Measurements from ENCODE around the gene AGRP.

The AGRP gene

DNA sequence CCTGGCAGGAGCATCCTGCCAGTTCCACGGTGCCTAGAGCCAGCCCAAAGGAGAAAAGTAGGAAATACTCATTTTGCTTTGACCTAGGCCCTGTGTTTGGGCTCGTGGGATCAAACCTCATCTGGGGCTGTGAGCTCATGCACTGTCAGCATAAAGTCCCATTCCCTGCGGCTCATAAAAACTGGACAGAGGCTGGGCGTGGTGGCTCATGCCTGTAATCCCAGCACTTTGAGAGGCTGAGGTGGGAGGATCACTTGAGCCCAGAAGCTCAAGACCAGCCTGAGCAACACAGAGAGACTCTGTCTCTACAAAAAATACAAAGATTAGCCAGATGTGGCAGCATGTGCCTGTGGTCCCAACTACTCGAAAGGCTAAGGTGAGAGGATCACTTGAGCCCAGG is 20.3 kb downstream of the AGRP start:
- DNase-seq (ENCODE audit: low read depth) = no peak

DNA sequence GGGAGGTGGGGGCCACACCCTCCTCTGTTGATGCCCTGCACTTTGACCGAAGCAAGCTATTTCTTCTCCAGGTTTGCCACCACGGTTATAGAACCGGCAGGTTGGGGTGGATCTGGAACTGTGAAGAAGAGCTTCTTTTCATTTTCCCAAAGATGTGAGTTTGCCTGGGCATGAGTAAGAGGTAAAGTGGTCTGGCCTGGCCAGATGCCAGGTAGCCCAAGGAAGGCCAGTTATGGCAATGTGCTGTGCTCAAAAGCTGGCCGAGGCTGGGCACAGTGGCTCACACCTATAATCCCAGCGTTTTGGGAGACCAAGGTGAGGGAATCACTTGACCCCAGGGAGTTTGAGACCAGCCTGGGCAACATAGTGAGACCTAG is 21.1 kb downstream of the AGRP start:
- DNase-seq (ENCODE audit: low read depth) = no peak

DNA sequence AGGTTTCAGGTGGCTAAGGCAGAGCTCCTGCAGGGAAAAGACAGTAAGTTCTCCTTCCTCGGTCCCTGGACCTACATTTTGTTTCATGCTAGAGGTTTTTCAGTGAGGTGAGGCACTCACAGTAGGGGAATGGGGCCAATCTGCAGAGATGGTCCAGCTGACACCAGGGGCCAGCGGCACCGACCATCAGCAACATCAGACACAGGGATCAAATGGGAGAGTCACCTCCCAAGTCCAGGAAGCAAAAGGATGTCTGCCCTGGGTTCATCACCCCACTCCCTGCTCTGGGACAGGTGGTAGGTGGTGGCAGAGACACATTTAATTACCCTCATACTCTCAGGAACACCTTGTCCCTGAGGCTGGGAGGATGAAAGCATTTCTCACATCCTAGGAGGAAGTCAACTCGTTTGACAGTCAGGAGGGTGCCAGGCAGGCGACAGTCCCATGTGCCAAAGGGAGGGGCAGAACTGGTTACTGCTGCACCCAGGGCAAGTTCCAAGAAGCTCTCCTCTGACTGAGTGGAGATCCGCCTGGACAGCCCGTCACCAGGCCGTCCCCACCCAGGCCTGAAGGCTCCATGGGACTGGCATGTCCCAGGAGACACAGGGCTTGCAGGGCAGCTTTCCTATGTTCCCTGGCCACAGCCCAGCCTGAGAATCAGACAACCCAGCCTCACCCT is 21.6 kb downstream of the AGRP start:
- no peak for DNase-seq (ENCODE audit: low read depth)

DNA sequence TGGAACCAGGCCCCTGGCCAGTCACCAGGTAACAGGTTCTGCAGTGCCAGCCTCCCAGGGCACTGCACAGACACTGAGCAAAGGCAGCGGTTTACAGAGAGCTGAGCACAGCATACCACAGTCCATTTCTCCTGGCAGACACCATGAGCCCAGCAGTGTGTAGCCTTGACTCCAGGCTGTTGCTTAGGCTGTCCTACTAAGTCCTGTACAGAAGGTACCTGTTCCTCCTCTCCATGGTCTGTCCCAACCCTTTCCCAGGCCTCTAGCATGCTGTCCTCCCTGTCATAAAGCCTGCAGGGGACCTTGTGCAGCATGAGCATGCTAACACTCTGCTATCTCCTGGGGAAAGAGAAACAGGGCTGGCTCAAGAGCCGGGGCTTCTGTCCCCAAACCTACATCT is 22.4 kb downstream of the AGRP start:
- no peak for DNase-seq (ENCODE audit: low read depth)

DNA sequence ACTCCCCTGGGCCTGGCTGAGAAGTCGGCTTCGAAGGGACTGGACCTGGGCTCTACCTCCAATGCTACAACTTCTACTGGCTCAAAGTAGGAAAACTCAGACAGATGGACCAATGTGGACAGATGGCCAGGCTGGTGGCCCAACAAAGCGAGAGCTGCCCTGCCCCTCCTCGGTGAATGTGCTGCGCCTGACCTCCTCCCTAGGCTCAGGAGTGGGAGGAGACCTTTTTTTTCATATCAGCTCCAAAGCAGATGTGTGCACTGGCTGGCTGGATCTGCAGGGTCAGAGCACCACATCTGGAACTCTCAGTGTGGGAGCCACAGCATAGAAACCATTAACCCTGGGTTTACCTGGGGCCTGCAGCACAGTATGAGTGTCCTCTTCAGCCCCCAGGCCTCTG is 23.2 kb downstream of the AGRP start:
- DNase-seq (ENCODE audit: low read depth) = no peak

DNA sequence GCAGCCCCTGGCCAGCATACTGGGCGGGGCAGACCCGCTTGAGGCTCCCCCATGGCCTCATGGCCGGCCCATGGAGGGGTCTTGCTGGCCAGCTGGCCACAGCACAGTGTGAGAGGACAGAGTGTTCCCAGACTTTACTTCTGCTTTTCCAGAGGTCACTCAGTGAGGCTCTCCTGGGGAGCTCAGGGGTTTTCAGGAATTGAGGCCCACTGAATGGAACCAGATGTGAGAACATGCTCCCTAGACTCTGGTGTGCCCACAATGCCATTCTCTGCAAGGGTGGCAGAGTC is 23.5 kb downstream of the AGRP start:
- DNase-seq (ENCODE audit: low read depth) = no peak

DNA sequence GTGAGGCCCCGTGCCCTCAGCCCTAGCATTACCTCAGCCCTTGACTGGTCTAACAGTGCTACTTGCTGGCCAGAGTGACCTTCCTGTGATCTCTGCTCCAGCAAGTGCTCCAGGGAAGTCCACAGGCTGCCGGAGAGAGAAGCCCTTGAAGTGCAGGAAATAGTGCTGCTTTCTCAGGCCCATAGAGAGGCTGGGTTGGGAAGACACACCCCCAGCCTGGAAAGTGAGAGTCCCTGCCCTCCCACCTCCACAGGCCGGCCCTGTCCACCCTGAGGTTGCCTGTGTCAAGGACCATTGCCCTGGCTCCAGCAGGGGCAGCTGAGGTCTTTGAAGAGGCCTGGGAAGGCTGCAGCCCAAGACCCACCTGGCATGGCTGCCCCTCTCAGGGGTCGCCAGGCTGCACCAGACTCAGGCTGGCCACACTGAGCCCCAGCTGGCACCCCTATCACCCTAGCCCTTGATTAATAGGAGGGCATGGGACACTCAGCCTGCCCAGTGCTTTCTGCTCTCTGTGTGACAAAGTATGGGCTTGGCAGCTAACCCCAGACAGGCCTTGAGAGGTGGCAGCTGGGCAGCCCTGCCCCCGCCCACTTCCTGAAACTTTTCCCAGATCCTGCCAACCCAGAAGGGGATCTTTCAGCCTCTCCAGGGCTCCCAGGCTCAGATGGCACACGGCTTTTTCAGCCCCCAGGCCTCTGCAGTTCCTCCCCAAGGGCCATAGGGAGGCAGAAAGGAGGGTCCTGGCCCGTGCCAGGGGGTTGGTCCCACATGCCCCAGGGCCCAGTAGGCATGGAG is 24.1 kb downstream of the AGRP start:
- DNase-seq (ENCODE audit: low read depth) = no peak

DNA sequence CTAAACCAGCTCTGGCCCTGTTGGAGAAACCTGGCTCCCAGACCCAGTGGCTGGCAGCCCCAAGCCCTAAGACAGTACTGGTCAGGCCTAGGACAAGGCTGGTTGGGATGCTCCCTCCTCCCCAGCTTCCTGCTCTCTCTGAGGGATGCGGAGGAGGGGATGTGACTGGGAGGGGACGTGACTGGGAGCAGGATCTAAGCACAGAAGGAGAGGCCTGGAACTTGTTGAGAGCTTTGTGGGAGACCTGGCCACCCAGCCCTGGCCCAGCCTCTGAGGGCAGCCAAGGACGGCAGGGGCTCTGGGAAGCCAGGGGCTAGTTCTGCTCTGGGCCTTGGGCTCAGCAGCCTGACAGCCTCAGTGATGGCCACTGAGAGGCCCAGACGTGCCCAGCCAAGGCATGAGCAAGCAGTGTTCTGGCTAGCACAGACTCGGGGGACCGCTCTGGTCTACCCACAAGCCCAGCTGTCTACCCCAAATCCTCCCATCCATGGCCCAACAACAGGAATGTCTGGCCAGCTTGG is 25.2 kb downstream of the AGRP start:
- no peak for DNase-seq (ENCODE audit: low read depth)

DNA sequence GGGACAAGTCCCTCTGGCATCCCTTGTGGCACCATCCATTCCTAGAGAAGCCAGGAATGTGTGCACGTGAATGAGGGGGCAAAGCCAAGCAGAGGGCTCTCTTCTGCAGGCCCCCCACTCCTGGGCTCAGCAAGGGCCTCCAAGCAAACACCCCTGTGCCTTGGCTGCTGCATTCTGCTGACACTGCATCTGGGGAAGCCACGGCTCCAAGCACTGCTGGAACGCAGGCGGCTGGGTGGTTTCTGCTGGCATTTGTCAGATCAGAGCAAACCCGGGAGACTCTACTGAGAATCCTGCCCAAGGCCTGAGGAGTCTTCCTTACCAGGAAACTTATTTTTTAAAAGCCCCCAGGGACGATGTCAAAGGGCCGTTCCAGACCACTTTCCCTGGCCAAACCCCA is 25.7 kb downstream of the AGRP start:
- no peak for DNase-seq (ENCODE audit: low read depth)

DNA sequence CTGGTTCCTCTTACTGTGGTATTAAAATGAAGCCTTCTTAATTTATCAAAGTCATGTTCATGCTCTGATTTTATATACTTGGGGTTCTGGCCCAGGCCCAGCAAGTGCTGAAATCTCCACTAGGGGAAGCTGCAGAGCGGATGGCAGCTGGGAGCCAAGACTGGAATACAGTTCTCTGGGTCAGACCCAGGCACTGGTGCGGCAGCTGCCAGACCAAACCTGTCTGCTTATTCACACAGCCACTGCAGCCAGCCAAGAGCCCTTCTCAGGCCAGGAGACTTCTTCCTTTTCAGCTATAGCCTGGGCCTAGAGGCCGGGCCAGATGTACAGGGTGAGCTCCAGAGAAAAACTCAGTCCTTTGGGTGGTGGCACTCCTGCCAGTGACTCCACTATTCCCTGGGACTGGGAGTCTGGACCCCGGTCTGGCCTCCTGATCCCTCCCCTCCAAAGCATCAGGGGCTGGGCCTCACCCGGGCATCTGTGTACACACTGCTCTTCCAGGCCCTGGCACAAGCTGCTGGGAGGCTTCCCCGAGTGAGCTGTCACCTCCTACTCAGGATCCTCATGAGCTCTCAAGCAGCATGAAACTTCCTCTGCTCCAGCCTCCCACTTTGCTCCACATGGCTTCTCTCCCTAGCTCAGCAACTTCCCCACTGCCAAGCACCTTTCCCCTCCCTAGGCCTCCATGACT is 26.8 kb downstream of the AGRP start:
- peak; percentile 40 for DNase-seq (ENCODE audit: low read depth)

DNA sequence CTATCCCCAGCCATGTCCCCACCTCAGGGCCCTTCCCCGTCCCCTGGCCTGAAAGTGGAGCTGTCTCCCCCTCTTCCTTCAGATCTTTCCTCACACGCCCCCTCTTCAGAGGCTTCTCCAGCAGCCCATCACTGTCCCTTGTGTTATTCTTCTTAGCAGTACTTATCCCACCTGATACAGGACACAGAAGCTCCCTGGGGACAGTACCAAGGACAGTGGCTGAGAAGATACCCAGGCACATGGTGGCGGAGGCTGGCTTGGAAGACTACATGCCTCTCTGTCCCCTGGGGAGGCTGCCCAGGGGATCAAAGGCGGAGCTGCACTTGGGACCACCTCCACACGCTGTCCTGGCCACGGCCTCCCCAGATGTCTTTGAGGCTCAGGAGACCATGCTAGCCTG is 28.5 kb downstream of the AGRP start:
- DNase-seq (ENCODE audit: low read depth) = no peak

DNA sequence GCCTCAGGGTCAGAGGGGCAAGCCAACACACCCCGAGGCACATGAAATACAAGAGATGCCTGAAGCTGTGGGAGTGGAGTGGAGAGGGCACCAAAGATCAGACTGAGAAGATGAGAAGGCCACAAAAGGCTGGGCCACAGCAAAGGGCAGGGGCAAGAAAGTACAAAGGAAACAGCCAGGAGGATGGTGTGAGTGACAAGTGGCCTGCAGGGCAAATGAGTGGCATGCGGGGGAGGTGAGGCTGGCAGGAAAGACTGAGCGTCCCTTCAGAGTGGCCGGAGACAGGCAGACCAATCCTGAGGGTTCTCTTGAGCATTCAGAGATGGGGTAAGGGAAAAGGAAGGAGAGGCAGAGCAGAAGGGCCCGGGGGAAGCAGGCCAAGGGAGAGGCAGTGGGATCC is 29.2 kb downstream of the AGRP start:
- DNase-seq (ENCODE audit: low read depth) = no peak

DNA sequence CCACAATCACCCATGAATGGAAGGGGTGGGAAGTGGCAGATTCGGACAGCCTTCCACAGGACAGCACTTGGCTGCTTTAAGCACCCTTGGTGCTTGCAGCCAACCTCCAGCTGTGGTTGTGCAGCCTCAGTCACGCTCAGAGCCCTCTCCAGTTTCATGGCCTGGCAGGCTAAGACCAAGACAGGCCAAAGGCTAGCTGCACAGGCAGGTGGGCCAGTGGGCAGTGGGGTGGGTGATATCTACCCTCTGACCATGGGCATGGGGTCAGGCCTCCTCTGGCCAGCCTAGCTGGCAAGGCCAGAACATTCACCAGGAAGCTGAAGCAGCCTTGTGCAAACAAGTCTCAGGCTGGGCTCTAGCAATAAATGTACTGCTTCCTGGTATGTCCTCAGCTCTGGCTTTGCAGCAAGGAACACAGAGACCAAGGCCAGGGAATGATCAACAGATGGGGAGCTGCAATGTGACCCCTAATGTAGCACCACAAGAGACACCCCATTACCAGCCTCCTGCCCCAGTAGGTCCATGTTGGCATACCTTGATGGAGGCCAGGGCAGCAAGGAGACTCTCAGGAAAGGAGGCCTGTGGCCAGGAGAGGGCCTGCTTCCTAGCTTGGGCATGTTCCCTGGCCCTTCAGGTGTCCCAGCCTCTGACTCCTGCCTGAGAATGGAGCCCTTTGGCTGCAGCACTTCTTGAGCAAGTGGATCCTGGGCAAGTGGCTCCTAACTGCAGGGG is 31.5 kb downstream of the AGRP start:
- no peak for DNase-seq (ENCODE audit: low read depth)

DNA sequence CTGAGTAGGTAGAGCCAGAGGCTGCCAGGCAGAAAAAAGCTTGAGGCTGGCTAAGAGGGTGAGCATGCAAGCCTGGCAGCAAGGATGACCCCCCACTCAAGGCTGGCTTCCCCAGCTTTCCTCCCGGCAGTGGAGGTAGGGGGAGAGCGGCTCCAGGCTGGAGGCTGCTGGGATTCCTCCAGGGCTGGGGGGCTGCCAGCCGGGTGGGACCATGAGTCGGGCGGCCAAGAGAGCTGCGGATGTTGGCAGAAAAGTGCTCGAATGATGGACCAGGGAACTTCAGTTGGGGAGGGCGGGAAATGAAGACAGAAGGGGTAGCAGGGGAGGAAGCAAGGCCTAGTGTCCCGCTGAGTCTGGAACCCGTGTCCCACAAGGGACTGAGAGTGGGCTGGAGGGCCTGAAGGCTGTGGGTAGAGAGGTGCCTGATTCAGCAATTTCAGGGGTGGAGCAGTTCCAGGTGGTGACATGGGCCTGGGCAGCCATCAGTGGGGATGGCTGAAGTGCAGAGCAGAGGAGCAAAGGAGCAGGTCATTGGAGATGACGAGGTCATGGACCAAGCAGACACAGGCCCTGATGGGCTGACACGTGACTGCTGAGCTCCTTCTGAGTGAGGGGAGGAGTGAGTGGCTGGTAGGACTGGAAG is 32.2 kb downstream of the AGRP start:
- DNase-seq (ENCODE audit: low read depth) = no peak

DNA sequence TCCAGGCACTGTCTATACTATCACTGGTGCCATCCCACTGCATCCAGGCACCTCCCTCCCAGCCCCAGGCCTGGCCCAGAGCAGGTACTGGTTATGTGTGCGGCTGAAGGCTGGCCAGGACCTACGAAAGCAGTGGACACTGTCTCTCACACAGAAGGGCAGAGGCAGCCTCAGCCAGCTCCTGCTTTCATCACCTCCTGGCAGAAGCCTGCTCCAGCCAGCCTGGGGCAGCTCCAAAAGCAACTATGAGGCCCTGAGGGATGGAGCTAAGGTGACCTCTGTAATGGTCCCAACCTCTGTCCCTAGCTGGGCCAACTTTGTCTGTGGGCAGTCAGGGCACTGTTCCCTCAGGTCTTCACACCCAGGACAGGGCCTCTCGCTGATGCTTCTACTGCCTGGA is 33.6 kb downstream of the AGRP start:
- DNase-seq (ENCODE audit: low read depth) = no peak

DNA sequence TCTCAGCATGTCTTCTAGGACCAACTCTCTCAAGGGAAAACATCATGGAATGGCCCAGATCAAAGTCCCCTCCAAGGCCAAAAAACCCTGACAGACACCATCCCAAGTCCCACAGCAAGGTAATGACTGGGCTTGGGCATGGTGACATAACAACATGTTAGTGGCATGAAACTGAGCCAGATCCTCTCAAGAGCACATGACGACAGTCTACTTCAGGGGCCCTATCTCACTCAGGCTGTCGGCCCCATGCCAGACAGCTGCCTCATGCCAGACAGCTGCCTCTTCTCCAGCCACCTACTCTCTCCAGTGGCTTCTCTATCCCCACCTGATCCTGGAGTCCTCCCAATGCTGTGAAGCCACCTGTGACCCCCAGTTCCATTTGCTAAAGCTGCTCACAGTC is 34.0 kb downstream of the AGRP start:
- DNase-seq (ENCODE audit: low read depth) = no peak

DNA sequence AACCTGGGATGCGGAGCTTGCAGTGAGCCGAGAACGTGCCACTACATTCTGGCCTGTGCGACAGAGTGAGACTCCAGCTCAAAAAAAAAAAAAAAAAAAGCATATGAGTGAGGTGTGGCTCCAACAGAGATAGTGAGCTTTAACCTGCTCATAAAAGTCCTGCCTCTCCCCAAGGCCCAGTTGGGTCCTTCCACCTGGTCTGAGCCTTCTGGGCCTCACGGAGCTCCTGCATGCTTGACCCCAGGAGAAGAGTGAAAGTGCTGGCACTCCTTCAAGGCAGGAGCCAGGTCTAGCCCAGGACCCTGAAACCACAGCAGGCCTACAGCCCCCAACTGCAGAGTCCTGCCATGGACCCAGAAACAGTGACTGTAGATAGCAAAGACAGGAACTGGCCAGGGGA is 34.8 kb downstream of the AGRP start:
- DNase-seq (ENCODE audit: low read depth) = no peak

DNA sequence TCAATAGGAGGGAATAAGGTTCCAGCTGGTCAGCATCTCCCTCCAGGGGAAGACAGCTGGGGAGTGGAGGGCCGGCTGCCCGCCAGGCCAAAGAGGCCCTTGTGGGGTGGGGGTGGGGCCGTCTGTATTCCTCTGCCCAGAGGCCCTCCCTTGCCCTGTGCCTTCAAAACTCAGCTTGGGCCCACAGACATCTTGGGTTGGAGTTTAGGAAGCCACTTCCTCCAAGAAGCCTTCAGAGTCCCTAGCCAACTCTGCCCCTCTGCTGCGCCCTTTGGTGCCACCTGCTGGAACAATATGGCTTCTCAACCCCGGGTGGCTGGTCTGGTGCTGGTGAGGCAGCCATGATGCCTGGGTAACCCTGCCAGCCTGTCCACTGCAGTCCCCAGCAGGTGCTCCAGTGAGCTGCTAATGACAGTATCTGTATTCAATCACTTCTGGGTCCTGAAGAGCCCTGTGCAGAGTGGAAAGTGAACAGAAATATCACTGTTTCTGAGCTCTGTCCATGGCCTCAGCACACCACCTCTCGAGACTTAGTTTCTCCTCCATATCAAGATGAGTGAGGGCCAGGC is 35.8 kb downstream of the AGRP start:
- no peak for DNase-seq (ENCODE audit: low read depth)

DNA sequence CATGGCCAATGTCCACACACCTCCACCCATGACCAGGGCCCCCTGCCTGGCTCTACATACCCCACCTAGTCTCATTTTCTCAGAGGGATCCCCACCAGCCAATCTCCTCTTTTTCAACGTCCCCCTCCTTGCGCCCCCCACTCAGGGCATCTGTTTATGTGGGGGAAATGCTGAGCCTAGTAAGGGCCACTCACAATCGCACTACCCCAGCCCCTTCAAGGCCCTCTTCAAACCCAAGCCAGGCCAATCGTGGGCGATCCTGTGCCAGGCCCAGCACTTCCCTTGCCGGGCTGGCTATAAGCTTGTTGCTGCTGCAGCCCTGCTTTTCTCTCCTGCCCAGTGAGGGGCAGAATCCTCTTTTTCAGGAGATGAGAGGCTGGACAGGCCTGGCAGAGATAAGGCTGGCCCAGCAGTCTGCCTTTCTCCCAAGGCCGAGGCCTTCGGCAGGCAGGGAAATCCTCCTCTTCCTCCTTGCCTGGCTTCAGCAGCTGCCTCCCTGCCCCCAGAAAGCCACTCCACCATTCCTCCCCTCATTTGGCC is 36.3 kb downstream of the AGRP start:
- no peak for DNase-seq (ENCODE audit: low read depth)

DNA sequence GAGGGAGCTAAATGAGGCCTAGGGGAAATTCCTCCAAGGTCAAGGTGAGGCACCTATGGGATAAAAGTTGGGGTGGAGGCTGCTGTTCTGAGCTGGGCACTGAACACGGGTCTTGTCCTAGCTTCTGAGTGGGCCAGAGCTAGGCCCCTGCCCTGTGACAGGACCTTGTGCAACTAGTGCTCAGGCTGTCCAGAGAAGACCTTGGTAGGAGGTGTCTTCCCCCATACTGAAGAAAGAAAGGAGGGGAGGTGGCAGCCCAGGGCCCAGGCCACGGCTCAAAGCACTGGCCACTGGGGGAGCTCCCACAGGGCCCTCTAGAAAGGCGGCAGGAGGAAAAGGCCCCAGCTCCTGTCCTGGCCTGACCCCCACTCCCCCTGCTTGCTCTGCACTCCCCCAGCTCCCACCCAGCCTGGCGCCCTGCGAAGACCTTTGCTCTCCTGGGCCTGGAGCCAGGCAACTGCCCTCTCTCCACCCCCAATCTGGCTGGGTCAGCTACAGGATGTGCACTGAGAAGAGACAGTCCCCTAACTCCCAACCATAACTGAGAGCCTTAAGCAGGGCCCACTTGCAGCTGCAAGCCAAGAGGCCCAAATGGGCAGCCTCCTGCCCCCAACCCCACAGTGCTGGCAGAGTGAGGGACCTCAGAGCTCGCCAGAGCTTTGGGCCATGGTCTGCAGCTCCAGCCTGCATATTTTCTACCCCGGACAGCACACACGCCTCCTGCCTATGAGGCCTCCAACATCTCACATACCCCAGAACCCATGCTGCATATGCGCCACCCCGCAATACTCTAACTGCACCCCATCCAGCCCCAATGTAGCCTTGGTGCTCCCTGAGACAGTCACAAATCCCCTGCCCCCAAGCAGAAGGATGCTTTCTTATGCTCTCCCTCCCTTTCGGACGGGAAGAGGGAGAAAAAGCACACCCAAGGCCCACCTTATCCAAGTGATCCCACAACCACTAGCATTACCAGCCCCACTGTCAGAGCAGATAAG is 37.1 kb downstream of the AGRP start:
- DNase-seq (ENCODE audit: low read depth) = no peak

Data from iris pigment epithelial cell (primary cell).